ENCODE results near the gene PSMC3IP.
"Not testable (repeated sequence)": the region's sequence is repeated elsewhere in the genome, so short reads cannot be mapped to it uniquely, and the experiment has no call there.

Gene PSMC3IP, protein sequence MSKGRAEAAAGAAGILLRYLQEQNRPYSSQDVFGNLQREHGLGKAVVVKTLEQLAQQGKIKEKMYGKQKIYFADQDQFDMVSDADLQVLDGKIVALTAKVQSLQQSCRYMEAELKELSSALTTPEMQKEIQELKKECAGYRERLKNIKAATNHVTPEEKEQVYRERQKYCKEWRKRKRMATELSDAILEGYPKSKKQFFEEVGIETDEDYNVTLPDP

DNA sequence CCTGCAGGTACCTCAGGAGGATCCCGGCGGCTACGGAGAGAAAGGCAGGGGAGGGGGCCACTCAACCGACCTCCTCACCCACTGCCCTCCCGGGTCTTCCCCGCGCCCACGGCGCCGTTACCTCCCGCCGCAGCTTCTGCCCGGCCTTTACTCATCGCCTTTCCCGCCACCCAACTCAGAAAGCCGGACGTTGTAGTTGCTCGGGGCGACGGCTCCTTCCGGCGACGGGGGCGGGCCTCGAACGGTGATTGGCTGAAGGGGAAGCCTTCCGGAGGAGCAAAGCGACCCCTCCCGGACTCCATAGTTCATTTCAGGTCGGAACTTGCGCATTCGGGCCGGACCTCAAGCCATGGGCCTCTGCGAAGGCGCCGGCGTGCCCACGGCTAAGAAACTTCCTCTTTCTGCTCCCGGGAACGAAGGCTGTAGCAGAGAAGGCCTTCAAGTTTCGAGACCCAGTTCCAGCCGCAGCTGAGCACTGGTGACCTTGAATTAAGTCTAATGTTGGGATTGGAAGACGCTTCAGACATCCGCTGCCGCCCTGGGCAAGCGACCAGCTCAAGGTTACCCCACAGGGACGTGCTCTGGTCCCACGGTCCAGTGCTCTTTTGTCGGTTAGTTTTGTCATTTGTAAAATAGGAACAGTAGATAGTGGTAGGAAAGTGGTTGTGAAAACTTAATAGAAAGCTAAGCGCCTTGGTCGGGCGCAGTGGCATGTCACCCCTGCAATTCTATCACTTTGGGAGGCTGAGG lies at the start of gene PSMC3IP:
Gene PSMC3IP, minus strand, starts transcription at position 198 of the 750 bp plus-strand sequence. Its CDS starts 43 bp downstream, at position 155.
- peaks cover 37% of the 10 kb centered on the region for H3K4me1 Mint-ChIP-seq (ENCODE audit: low read depth)
- peak within 1 kb of the TSS; percentile 96 for H3K27ac Mint-ChIP-seq
- H3K27me3 Mint-ChIP-seq (ENCODE audit: low read depth) = no peaks in the 10 kb centered on the region
- peaks cover 36% of the 10 kb centered on the region for H3K36me3 Mint-ChIP-seq (ENCODE audit: low read depth)
- peak within 1 kb of the TSS; percentile 99 for H3K4me3 Mint-ChIP-seq
- no peaks in the 10 kb centered on the region for H3K9me3 Mint-ChIP-seq

DNA sequence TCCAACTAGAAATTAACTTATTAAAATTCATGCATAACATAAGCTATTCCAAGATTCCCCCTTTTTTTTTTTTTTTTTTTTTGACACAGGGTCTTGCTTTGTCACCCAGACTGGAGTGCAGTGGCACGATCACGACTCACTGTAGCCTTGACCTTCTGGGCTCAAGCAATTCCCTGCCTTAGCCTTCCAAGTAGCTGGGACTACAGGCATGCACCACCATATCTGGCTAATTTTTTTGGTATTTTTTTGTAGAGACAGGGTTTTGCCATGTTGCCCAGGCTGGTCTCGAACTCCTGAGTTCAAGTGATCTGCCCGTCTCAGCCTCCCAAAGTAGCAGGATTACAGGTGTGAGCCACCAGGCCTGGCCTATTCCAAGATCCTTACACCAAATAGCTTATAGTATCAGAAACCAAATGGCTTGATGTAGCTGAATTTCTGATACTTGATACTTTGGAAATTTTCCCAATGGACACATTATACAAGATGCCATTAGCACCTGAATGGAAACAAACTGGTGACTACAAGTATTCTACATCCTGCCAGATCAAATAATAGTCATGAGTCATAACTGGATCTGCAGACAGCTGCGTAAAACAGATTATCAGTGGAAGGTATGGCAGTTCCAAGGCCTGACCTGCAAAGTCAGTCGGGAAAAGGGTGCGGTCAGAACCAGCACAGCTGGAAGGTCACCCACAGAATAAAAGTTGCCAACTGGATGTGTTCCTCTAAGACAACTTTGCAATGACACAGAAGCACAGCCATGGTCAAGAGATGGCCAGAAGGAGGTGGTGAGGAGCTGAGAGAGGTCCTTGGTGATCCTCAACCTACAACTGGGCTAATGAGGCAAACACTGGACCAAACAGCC lies 46.4 kb upstream of the PSMC3IP start:
- no peak overlapping the region for H3K4me3 Mint-ChIP-seq
- H3K4me1 Mint-ChIP-seq (ENCODE audit: low read depth) = peaks cover 3% of the 10 kb centered on the region
- H3K27ac Mint-ChIP-seq = no peak overlapping the region
- H3K27me3 Mint-ChIP-seq (ENCODE audit: low read depth) = no peaks in the 10 kb centered on the region
- no peaks in the 10 kb centered on the region for H3K36me3 Mint-ChIP-seq (ENCODE audit: low read depth)
- H3K9me3 Mint-ChIP-seq = no peaks in the 10 kb centered on the region

DNA sequence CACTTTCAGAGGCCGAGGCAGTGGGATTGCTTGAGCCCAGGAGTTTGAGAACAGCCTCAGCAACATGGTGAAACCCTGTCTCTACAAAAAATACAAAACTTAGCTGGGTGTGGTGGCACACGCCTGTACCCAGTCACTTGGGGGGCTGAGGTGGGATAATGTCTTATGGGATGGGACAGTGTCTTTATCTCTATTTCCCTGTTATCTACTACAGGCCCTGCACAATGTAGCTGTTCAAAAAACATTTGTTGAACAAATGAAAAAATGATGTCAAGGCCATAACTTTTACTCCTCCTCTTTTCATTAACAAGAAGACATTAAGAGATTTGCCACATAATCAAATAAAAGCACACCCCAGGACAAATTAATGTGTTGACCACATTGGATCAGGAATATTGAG lies 45.7 kb upstream of the PSMC3IP start:
- Mint-ChIP-seq H3K27me3 (ENCODE audit: low read depth) (no peaks in the 10 kb centered on the region), H3K9me3 (no peaks in the 10 kb centered on the region), H3K4me3 (no peak overlapping the region), H3K36me3 (ENCODE audit: low read depth) (no peaks in the 10 kb centered on the region), H3K4me1 (ENCODE audit: low read depth) (peaks cover 9% of the 10 kb centered on the region), H3K27ac (no peak overlapping the region)

DNA sequence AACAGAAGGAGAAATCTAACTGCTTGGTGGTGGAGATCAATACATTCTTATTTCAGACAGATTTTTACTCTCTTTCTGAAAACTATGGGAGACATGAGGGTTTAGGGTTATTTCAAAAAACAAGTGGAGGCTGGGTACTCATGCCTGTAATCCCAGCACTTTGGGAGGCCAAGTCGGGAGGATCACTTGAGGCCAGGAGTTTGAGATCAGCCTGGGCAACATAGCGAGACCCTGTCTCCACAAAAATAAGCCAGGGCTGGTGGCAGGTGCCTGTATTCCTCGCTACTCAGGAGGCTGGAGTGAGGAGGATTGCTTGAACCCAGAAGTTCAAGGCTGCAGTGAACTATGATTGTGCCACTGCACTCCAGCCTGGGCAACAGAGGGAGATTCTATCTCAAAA lies 44.5 kb upstream of the PSMC3IP start:
- H3K4me3 Mint-ChIP-seq; H3K27me3 Mint-ChIP-seq (ENCODE audit: low read depth); H3K36me3 Mint-ChIP-seq (ENCODE audit: low read depth); H3K9me3 Mint-ChIP-seq; H3K27ac Mint-ChIP-seq: not testable (repeated sequence)
- H3K4me1 Mint-ChIP-seq (ENCODE audit: low read depth) = peaks cover 13% of the 10 kb centered on the region

DNA sequence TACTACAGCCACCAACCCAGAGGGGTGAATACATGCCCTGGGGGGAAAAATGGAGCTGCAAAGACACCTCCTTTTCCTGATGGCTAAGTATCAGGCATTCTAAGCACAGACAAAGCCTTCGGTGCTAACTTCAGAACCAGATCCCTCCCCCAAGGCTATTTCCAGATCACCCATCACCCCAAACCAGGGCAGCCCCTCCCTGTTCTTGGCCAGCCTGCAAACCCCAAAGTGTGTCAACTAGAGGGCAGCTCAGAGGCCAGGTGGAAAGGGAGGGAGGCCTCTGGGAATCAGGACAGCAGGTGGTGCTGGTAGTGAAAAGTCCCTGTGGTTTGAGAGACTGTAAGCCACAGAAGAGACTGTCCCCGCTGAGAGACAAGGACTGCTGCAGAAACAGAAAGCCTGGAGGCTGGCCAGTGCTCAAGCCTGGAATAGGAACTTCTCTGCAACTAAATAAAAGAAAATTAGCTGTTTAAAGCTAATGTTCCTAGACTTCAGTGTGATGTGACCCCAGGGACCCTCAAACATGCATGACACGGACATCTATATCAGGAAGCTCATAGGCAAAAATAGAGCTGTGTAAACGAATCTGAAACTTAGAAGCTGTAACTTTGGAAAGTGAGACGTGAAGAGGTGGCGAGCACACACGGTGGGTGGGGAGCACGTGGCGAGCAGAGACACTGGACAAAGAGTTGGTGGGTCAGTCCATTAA lies 41.1 kb upstream of the PSMC3IP start:
- no peaks in the 10 kb centered on the region for H3K9me3 Mint-ChIP-seq
- H3K27ac Mint-ChIP-seq = peak overlapping the region; percentile 6
- H3K27me3 Mint-ChIP-seq (ENCODE audit: low read depth) = no peaks in the 10 kb centered on the region
- H3K4me3 Mint-ChIP-seq = no peak overlapping the region
- H3K36me3 Mint-ChIP-seq (ENCODE audit: low read depth) = peaks cover 17% of the 10 kb centered on the region
- peaks cover 13% of the 10 kb centered on the region for H3K4me1 Mint-ChIP-seq (ENCODE audit: low read depth)

DNA sequence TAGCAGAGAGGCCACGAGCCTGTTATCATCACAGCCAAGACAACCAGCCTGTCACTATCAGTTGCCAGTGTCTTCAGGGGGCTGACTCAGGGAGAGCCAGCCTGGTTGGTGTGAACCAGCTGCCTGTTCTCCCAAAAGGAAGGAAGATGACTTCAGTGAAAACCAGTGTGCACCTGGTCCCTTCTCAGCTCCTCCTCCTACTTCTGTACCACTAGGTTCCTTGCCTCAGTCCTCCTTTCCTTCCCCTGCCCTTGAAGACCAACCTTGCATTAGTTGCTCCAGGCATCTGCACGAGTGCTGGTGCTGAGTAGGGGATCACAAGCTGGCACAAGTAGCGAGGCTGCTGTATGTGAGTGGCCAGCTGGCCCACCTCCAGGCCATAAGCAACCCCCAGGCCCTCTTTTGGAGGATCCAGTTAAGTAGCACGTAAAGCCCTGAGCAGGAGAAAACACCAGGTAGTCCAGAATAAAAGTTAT lies 40.5 kb upstream of the PSMC3IP start:
- peaks cover 18% of the 10 kb centered on the region for H3K36me3 Mint-ChIP-seq (ENCODE audit: low read depth)
- H3K27ac Mint-ChIP-seq = no peak overlapping the region
- H3K9me3 Mint-ChIP-seq = no peaks in the 10 kb centered on the region
- H3K4me3 Mint-ChIP-seq = no peak overlapping the region
- peaks cover 13% of the 10 kb centered on the region for H3K4me1 Mint-ChIP-seq (ENCODE audit: low read depth)
- no peaks in the 10 kb centered on the region for H3K27me3 Mint-ChIP-seq (ENCODE audit: low read depth)

DNA sequence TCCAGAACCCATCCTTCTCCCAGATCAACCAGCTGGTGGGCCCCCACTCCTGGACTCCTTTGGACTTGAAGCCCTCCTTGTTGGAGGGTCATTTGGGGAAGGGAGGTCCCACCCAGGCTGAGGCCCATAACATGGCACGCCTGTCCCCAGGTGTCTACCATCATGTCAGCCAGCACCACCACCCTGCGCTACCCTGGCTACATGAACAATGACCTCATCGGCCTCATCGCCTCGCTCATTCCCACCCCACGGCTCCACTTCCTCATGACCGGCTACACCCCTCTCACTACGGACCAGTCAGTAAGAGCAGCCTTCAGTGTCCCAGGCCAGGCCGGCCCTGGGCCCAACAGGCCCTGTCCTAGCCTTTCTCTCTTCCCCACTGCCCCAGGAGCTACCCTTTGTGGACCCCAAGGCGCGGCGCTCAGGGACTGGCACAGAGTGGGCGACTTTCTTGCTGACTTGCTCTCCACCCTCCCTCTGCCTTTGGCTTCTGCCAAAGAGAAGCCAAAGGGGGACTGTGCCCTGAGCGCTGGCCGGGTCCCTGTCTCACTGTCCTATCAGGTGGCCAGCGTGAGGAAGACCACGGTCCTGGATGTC lies 36.3 kb upstream of the PSMC3IP start:
- H3K36me3 Mint-ChIP-seq (ENCODE audit: low read depth) = peaks cover 24% of the 10 kb centered on the region
- H3K27ac Mint-ChIP-seq = no peak overlapping the region
- no peak overlapping the region for H3K4me3 Mint-ChIP-seq
- H3K27me3 Mint-ChIP-seq (ENCODE audit: low read depth) = no peaks in the 10 kb centered on the region
- H3K9me3 Mint-ChIP-seq = no peaks in the 10 kb centered on the region
- H3K4me1 Mint-ChIP-seq (ENCODE audit: low read depth) = peaks cover 12% of the 10 kb centered on the region

DNA sequence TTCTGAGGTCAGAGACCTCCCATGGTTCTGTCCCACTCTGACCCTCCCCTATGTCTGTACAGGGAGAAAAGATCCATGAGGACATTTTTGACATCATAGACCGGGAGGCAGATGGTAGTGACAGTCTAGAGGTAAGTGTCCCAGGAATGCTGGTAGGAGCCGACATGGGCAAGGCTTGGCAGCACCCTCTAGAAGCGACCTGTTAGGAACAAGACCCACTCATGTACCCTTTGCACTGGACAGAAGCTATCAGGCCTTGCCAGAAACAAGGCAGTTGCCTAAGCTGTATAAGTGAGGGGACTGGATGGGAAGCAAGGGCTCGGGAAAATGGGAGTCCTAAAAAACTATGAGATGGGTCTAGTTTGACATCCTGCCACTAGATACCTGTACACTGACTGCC lies 34.5 kb upstream of the PSMC3IP start:
- Mint-ChIP-seq H3K27ac (no peak overlapping the region), H3K27me3 (ENCODE audit: low read depth) (no peaks in the 10 kb centered on the region), H3K4me1 (ENCODE audit: low read depth) (peaks cover 14% of the 10 kb centered on the region), H3K9me3 (no peaks in the 10 kb centered on the region), H3K36me3 (ENCODE audit: low read depth) (peaks cover 28% of the 10 kb centered on the region), H3K4me3 (no peak overlapping the region)

DNA sequence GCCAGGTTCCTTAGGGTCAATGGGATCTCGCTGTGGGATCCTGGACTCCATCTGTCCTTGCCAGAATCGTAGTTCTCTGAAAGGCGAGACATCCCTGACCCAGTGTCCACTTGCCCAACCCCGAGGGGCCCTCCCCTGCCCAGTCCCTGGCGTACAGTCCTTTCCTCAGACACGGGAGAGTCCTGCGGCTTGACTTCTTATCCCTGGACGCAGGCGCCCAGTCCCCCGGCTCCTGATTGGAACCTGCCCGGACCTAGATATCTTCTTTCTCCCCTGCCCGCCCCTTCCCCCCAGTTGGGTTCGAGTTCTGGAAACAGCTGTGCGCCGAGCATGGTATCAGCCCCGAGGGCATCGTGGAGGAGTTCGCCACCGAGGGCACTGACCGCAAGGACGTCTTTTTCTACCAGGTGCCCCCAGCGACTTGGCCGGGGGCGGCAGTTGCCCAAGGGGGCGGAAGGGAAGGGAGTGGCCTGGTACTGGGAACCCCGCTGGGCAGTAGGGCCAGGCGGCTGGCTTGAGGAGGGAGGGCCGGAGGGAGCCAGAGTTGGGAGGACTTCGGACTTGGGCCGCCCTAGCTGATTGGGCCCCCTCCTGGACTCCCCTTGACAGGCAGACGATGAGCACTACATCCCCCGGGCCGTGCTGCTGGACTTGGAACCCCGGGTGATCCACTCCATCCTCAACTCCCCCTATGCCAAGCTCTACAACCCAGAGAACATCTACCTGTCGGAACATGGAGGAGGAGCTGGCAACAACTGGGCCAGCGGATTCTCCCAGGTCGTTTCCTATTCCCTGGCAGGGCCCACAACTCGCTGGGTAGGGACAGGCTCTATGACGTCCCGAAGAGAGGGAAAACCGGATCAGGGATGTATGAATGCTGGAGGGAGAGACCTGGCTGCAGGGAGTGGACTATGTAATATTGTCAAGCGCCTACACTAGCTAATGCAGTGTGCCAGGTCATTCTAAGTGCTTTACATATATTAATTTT lies 32.6 kb upstream of the PSMC3IP start:
- Mint-ChIP-seq H3K36me3 (ENCODE audit: low read depth) (peaks cover 27% of the 10 kb centered on the region), H3K4me3 (peak overlapping the region; percentile 99), H3K4me1 (ENCODE audit: low read depth) (peaks cover 24% of the 10 kb centered on the region), H3K27ac (peak overlapping the region; percentile 90)
- not testable (repeated sequence) for H3K9me3 Mint-ChIP-seq; H3K27me3 Mint-ChIP-seq (ENCODE audit: low read depth)

DNA sequence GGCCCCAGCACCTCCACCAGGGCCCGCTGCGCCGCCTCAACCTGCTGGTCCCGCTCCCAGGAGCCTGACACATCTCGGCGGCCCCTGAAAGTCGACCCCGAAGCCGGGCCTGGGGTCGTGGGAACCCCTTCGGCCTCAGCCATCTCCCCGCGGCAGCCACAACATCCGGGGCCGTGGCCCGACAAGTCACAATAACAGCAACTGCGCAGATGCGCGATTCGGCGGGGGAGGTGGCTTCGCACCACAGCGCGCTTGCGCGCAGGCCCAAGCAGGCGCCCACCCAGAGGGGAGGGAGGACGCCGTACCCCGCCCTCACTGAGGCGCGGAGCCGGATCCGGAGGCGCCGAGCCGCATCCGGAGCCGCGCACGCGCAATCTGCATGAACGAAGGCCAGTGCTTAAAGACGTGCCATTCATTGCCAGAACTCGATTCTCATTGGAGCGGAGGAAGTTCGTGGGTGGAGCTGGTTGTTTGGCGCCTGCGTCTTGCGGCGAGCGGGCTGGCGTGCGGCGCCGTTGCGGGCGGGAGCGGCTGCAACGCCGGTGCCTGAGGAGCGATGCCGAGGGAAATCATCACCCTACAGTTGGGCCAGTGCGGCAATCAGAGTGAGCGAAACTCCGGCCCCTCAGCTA lies 31.8 kb upstream of the PSMC3IP start, which contains the start of the genes RETREG3 and TUBG1:
Gene RETREG3, minus strand, starts transcription at position 193 of the 632 bp plus-strand sequence. Its CDS starts 50 bp downstream, at position 143.
Gene TUBG1, plus strand, starts transcription at position 502 of the 632 bp plus-strand sequence. Its CDS starts 55 bp downstream, at position 557.
- Mint-ChIP-seq H3K4me1 (ENCODE audit: low read depth) (peaks cover 31% of the 10 kb centered on the region), H3K27me3 (ENCODE audit: low read depth) (no peaks in the 10 kb centered on the region), H3K4me3 (peak within 1 kb of the TSS; percentile 99), H3K36me3 (ENCODE audit: low read depth) (peaks cover 25% of the 10 kb centered on the region), H3K27ac (peak within 1 kb of the TSS; percentile 95), H3K9me3 (no peaks in the 10 kb centered on the region)

DNA sequence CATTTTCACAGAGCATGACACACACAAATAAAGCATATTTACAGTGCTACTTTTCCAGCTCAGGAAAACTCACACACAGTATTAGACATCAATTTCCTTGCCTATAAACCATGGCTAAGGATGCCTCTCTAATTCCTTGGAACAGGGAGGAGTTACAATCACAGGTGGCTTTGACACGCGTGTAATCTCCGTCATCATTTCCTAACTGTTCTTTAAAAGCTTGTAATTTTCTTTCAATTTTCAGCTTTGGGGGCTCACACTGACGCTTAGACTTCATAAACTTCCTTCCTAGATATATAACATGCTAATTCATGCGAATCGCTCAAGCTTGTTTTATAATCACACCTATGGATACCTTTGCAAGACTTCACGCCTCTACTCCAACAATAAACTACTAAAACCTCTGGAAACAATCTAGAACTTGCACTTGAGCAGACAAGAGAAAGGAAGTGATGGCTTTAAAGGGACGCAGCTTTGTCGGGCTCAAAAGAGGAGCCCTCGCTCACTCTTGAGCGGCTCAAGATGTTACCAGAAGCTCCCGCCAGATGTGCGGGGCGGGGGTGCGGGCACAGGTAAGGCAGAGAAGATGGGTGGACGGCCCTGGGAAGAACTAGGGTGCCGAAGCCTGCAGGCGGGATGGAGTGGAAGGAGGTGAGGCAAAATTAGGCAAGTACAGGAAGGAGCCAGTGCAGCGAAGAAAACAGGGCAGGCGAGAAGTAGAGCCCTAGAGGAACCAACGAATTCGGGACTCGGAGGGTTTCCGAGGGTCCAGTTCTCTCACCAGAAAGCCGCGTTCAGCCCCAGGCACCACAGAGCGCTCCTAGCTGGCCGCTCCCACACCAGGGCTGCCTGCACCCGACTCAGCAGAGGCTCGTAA lies 31.0 kb upstream of the PSMC3IP start:
- peaks cover 21% of the 10 kb centered on the region for H3K36me3 Mint-ChIP-seq (ENCODE audit: low read depth)
- no peaks in the 10 kb centered on the region for H3K27me3 Mint-ChIP-seq (ENCODE audit: low read depth)
- no peaks in the 10 kb centered on the region for H3K9me3 Mint-ChIP-seq
- peaks cover 35% of the 10 kb centered on the region for H3K4me1 Mint-ChIP-seq (ENCODE audit: low read depth)
- peak overlapping the region; percentile 95 for H3K27ac Mint-ChIP-seq
- peak overlapping the region; percentile 99 for H3K4me3 Mint-ChIP-seq

DNA sequence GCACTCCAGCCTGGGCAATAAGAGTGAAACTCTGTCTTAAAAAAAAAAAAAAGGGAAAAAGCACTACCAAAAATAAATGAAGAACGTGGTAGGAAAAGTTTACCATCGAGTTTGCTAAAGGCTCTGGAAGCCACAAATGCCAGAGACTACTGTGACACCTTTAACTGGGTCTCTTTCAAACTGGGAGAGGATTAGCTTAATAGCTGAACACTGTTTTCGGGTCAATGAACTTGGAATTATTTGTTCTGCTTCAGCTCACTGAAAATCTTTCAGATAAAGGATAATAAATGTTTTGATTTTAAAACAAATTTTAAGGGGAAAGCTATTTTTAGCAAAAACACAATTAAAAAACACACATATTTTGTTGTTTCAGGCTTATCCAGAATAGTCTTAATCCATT lies 30.2 kb upstream of the PSMC3IP start:
- no peaks in the 10 kb centered on the region for H3K27me3 Mint-ChIP-seq (ENCODE audit: low read depth)
- H3K36me3 Mint-ChIP-seq (ENCODE audit: low read depth) = peaks cover 21% of the 10 kb centered on the region
- H3K4me1 Mint-ChIP-seq (ENCODE audit: low read depth) = peaks cover 37% of the 10 kb centered on the region
- H3K9me3 Mint-ChIP-seq = no peaks in the 10 kb centered on the region
- peak overlapping the region; percentile 99 for H3K4me3 Mint-ChIP-seq
- H3K27ac Mint-ChIP-seq = no peak overlapping the region

Data from T-helper 1 cell treated with Interleukin-12 subunit alpha and Interleukin-12 subunit beta and Interleukin-4 antibody, amounts not matched to agents 30 μg/mL and 1 μg/mL, for 36 hours (primary cell).